HG03135 (cell line): ENCODE data around the gene ZNF423.

Experiments used
- ATAC-seq: cut with Tn5 transposase; IDR thresholded peaks from one replicate; pipeline ENCODE4 v1.9.1; 2021; ENCODE audit warnings: mild to moderate bottlenecking, moderate library complexity; ENCODE audit not compliant: unreplicated experiment

Gene ZNF423

DNA sequence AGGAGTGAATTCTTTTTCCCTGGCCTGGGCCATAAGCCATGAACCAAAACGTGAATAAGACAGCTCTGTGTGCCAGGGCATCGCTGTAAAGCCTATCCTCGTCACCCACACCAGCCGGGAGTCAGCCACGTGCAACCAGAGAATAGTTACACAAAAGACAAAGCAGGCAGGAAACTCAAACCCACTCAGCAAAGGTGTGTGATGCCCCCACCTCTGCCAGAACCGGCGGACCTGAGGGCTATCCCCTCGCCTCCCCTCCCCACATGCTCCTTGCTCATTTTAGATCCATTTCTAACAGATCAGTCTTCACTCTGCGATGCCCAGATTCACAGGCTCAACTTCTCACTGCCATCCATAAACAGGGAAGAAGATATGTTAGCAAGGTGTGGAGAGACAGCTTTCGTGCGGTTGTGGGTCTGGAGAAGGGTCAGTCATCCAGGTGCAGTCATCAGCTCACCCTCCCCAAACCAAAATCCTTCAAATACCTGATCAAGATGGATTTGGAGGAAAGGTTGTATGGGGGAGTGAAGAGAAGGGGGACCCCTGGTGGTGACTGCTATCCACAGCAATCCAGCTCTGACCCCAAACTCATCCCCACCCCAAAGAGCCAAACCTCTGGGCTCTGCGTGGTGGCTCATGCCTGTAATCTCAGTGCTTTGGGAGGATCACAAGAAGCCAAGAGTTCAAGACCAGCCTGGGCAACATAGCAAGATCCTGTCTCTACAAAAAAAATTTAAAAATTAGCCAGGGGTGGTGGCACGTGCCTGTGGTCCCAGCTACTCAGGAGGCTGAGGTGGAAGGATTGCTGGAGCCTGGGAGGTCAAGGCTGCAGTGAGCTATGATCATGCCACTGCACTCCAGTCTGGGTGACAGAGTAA lies 263.1 kb downstream of the ZNF423 start:
- ATAC-seq: no peak

DNA sequence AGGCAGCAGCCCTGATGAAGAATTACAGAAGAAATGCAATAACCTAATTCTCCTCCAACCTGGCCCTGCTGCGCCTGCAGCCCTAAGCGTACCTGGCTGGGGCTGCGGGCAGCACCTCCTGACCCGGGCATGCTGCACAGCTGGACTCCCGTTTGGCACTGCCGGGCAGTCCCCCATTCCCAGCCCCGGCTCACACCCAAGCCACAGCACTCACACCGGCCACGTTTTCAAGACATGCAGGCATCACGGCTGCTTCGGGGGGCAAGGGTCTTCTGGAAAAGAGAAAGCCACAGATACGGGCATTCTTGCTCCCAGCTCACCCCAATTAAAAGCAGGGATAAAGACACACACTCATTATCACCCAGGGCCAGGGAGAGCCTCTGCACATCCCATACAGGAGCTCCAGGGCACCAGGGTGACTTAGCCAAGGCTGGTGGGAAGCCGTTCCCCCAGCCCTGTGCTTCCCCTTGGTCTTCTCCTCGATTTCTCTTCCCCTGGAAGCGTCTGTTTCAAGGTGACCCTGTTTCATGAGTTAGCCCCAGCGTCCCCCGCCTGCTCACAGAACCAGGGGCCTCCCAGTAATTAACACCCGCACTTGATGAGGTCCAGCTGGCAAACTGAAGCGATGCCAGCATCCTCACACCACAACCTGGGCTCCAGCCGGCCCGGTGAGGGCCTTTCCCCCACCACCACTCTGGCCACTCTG lies 265.6 kb downstream of the ZNF423 start:
- ATAC-seq: no peak

GRCh38 chr16:49589544-49590031 lies 266.3 kb downstream of the ZNF423 start:
- ATAC-seq: no peak

DNA sequence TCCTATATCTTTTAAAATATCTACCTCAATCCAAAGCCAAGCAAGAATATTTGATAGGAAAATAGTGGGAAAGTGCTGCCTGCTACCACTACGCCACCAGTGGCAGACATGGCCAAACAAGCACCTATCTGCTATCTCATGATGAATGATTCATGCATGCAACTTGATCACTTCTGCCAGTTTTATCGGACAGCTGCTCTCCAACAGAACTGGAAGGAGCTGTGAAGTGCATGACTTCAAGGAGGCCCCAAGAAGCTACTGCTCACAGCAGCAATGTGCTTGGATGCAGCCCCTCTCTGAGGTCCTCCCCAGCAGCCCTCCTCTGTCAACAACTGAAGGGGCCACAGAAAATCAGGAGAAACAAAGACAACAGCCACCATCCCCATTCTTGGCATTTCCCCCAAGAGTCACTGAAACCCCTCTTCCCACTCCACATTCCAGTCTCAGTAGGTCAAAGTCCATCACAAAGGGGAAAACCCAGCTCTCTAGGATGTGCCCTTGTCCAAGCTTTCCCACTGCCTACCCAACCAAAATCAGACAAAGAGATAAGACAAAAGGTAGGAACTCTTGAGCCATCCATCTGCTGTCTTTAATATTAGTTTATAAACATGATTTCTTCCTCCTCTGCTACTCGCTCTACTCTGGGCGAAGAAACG lies 267.1 kb downstream of the ZNF423 start:
- no peak for ATAC-seq

GRCh38 chr16:49588026-49588425 lies 267.9 kb downstream of the ZNF423 start:
- ATAC-seq: no peak

GRCh38 chr16:49587511-49587910 lies 268.4 kb downstream of the ZNF423 start:
- no peak for ATAC-seq

DNA sequence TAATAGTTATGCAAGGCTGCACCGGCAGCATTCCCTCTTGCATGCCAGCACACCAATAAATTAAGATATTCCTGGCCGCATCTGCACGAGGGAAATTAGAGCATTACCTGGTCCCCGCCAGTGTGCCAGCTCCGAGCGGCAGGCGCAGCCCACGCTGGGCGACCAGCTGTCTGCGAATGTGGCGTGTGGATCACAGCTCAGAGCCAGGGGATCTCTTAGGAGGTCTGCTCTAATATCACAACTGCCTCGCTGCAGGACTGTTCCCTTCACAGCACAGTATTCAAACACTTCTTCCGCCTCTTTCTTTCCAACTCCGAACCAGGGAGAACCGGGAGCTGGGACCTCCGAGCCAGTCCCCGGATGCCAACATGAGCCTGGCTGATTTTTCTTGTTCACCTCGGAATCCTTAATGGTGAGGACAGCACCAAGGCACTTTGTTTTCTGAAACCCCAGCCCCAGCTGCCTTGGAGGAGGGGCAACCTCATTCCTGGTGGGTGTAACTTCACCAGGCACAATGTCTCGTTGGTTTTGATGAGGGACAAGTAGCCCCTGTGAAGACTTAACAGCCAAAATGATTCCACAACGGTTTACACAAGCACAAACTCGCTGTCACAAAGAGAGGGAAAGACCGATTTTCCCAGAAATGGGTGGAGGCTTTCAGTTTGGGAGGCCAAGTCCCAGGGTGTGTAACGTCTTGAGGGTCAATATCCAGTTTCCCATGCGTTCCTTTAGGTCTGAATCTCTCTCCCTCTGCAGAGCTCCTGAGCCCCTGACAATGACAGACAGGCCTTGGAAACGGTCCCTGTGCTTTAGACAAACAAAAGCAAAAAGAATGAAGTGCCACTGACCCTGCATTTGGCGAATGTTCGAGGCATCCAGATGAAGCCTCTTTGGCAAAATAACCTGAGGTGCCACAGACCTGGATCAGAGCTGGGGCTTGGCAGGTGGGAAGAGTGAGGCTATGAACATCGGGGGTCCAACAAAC lies 269.2 kb downstream of the ZNF423 start:
- ATAC-seq: no peak

DNA sequence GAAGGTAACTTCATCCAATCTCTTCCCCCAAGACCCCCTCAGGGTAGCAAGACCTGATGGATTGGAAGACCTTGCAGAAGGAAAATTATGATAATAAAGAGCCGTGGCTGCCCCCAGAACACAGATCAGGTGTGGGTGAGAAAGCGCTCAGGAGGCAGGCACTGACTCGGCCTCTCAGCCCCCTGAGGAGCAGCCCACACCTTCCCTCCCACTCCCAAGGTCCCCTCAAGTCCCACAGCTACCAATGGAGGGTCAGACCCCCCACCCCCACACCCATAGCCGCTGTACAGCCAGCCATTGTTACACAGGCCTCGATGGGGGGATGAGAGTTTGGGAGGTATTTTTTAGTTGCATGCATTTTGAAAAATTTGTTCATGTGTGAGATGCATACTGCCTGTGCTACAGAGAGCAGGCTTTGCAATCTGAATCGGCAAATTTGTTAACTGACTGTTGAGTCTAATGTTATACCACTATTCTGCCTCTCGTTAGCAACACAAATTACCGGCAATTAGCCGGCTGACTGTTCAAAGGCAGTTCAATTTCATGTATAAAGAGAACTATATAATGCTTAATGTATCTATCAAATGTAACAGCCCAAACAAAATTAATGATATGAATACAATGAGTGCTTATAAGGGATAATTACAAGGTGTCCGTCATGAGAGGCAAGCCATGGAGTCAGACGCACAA lies 270.6 kb downstream of the ZNF423 start:
- no peak for ATAC-seq

DNA sequence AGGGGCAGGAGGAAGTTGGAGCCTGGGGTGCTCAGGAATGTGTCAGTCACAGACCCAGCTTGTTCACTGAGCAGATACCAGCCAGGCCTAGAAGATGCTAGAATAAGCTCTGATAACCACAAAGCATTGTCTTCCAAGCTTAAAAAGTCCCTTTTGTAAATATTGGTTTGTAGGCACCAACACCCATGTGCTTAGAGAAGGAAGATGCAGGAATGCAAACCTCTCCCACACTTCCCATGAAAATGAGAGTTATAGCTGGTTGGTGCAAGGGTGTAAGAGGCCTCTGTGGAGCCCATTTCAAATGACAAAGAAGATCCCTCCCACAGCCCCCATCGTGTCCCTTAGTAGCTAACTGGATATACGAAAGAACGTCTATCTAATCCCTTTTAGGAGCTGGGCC lies 272.0 kb downstream of the ZNF423 start:
- no peak for ATAC-seq

DNA sequence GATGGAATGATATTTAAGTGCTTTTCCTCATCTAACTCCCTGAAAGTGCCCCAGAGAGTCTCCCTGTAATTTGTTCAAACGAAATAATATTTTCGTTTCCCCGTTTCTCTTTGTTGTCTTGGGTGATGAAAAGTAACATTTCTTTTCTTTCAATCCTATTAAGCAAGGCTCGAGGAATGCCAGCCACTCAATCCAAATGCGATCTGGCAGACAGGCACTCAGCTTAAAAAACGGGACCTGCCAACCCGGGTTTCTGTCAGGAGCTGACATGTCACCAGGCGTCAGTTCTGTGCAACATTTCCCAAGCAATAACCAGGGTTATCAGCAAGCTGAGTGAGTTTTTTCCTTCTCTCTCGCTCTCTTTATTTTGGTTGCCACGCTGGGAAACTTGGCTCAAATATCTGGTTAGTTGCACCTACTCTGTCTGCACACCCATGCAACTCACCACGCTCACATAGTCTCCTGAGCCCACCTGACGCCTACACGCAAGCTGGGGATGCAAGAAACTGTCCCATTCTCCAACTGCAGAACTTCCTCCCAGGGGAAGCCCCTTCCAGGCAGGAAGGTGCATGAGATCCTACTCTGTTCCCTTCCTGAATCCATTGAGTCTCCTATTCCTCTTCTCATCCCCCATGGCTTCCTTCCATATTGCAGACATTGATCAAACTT lies 274.1 kb downstream of the ZNF423 start:
- no peak for ATAC-seq

DNA sequence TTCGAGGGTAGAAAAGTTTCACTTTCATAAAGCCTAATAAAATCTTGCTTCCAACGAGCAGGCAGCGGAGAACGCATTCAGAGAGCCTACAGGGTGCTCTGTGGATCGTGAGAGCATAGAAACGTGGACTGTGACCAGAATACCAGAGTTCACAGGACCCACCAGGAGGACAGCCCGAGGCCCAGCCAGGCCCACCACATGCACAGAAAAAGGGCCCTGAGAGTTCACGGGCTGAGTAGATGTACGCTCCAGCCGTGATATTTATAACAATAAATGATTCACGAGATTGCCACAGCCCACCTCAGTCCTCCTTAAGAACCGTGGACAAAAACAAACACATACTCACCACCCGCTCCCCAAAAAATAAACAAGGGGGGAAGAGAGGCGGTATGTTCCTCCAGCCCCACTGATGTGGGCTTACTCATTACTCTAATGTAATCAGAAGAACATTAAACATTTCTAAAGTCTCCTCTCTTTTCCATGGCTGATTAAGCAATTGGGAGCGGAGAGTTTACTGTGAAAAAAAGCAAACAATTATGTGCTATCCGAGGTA lies 275.1 kb downstream of the ZNF423 start:
- ATAC-seq: no peak

- ATAC-seq: no peak
Observed at GRCh38 chr16:49578435-49579024, 277.4 kb downstream of the ZNF423 start.

- no peak for ATAC-seq
Observed at GRCh38 chr16:49578018-49578417, 277.9 kb downstream of the ZNF423 start.

- ATAC-seq: no peak
Observed at GRCh38 chr16:49576941-49577340, 279.0 kb downstream of the ZNF423 start.

GRCh38 chr16:49576173-49576494 lies 279.8 kb downstream of the ZNF423 start:
- no peak for ATAC-seq

- peak; percentile 96 for ATAC-seq
Observed at GRCh38 chr16:49575346-49576172, 280.4 kb downstream of the ZNF423 start.

GRCh38 chr16:49574826-49575225 lies 281.1 kb downstream of the ZNF423 start:
- no peak for ATAC-seq

DNA sequence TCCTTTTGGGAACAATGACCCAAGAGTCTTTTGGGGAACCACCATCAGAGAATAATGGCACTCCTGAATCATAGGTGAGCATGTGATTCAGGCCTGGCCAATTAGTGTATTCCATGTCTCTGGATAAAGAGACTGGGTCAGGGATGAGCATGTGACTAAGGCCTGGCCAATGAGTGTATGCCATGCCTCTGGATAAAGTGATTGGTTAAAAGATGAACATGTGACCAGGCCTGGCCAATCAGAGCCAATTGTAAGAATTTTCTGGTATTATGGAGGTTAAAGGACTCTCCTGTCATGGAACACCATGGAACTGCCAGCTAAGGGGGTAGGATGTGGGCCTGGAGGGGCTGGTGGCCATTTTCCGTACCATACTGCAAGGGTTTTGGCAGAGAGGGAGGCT lies 288.0 kb downstream of the ZNF423 start:
- no peak for ATAC-seq
